HG03108 (cell line): ENCODE data around the gene WLS.

ENCODE experiments used
- ATAC-seq: cut with Tn5 transposase; IDR thresholded peaks from one replicate; pipeline ENCODE4 v1.9.1; 2021; ENCODE audit warnings: moderate library complexity; ENCODE audit not compliant: unreplicated experiment

The WLS gene

GRCh38 chr1:68229650-68230483, 2.5 kb downstream of the WLS start:
- no peak for ATAC-seq

GRCh38 chr1:68228851-68229250, 3.5 kb downstream of the WLS start:
- ATAC-seq, result no peak

GRCh38 chr1:68227598-68227997, 4.7 kb downstream of the WLS start:
- ATAC-seq, result no peak

- ATAC-seq, result no peak
Measured at GRCh38 chr1:68225781-68226180, 6.5 kb downstream of the WLS start.

GRCh38 chr1:68223687-68224086, 8.6 kb downstream of the WLS start:
- ATAC-seq, result no peak

- no peak for ATAC-seq
Measured at GRCh38 chr1:68221980-68222373, 10.3 kb downstream of the WLS start.

GRCh38 chr1:68221001-68221979, 11.0 kb downstream of the WLS start:
- no peak for ATAC-seq

- no peak for ATAC-seq
Measured at GRCh38 chr1:68220420-68220819, 11.9 kb downstream of the WLS start.

GRCh38 chr1:68218490-68218889, 13.8 kb downstream of the WLS start:
- ATAC-seq, result no peak

- no peak for ATAC-seq
Measured at GRCh38 chr1:68217618-68218017, 14.7 kb downstream of the WLS start.

GRCh38 chr1:68217060-68217554, 15.2 kb downstream of the WLS start:
- no peak for ATAC-seq

- ATAC-seq, result no peak
Measured at GRCh38 chr1:68216089-68216772, 16.1 kb downstream of the WLS start.

GRCh38 chr1:68213843-68214242, 18.5 kb downstream of the WLS start:
- no peak for ATAC-seq

GRCh38 chr1:68211761-68212380, 20.5 kb downstream of the WLS start:
- ATAC-seq, result no peak

GRCh38 chr1:68210829-68211228, 21.5 kb downstream of the WLS start:
- no peak for ATAC-seq

GRCh38 chr1:68210027-68210426, 22.3 kb downstream of the WLS start:
- ATAC-seq, result no peak

GRCh38 chr1:68206848-68207689, 25.3 kb downstream of the WLS start:
- ATAC-seq, result no peak

GRCh38 chr1:68205794-68206358, 26.4 kb downstream of the WLS start:
- no peak for ATAC-seq

GRCh38 chr1:68204977-68205630, 27.2 kb downstream of the WLS start:
- no peak for ATAC-seq
